GM12873 (cell line): Measurements from ENCODE around the gene RNF213.

Experiments used
- CTCF ChIP-seq: IDR thresholded peaks from 2 replicates; pipeline ENCODE4 v1.5.1; 2012; ENCODE audit warnings: low read depth, mild to moderate bottlenecking, moderate library complexity, low read length, control low read depth; ENCODE audit not compliant: insufficient read depth; ENCODE audit errors: missing control alignments

The RNF213 gene

DNA sequence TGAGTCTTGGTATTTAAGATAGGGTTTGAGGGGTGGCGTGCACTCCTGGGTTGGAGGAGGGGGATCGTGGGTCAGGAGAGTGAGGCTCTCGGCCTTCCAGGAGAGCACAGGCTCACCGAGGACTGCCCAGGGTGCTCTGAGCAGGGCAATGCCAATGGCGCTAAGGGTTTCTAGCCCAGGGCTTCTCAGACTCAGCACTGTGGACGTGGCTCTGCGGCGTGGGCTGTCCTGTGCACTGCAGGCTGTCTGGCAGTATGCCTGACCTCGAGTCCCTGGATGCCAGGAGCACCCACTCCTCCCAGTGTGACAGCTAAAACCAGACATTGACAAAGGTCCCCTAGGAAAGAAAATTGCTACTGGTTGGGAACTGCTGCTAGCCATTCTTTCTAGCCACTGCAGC lies 117.1 kb downstream of the RNF213 start:
- no peak for TF ChIP-seq CTCF

- TF ChIP-seq CTCF = no peak
Observed at GRCh38 chr17:80379348-80379747, 118.7 kb downstream of the RNF213 start.

DNA sequence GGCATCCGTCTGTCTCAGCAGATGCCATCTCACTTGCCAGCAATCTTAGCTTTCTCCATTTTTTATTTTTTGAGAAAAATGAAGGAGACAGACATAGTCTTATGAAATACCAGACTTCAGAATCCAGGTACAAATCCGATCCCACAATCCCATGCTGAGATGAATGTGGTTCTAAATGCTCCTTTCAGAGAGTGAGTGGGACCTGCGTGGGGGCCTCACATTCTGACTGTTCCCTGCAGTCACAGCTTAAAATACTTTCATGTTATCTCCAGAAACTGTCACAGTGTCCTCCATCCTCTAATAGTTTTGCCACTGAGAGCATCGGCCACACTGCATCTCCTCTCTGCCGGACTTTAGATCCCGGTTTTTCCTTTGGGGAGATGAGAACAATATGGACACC lies 119.4 kb downstream of the RNF213 start:
- TF ChIP-seq CTCF = no peak

GRCh38 chr17:80380555-80381002 lies 119.9 kb downstream of the RNF213 start:
- no peak for TF ChIP-seq CTCF

DNA sequence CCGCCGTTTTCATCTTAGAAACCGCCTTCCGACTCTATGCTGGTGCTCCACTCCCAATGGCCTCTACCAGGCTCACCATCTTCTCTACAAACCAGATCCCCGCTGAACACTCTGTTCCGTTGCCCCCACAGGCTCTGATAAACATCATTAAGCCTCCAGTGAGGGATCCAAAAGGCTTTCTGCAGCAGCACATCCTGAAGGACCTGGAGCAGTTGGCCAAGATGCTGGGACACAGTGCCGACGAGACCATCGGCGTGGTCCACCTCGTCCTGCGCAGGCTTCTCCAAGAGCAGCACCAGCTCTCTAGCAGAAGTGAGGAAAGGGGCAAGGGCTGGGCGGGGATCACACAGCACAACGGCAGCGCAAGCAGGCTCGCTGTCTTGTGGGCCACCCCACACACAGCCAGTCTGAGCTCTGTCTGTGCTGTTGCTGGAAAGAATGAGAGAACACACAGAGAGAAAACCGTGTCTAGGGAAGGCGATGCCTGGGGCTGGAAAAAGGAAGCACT lies 120.8 kb downstream of the RNF213 start:
- TF ChIP-seq CTCF = no peak

DNA sequence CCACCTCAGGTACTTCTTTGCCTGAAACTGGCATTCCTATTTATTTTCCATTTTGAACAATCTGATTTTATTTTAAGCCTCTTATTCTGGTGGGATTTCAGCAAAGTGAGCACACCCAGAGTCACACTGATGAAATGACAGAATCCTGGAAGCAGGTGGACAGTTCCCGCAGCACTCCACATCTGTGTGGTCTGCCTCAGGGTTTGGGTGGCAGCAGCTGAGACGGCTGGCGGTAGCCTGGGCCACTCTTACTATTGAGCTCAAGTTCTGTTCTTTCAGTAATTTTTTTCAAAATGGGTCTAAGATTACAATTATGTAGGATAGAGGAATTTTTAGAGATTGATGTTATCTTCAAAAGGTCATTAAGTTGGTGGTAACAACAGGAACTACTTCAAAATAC lies 121.8 kb downstream of the RNF213 start:
- TF ChIP-seq CTCF = no peak

GRCh38 chr17:80382956-80383355 lies 122.3 kb downstream of the RNF213 start:
- TF ChIP-seq CTCF = no peak
